ENCODE data around the gene GBA2.

The GBA2 gene

DNA sequence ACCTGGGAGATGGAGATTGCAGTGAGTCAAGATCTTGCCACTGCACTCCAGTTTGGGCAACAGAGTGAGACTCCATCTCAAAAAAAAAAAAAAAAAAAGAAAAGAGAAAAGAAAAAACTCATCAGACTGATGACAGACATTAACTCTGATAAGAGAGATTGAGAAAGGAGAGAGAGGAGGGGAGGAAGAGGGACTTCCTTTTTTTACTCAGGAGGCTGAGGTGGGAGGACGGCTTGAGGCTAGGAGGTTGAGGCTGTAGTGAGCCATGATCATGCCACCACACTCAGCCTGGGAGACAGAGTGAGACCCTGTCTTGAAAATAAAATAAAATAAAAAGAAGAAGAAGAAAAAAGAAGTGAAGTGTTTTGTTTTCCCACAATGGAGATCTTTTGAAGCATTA is 14.8 kb upstream of the GBA2 start:
- no peak for DNase-seq (ENCODE audit: low read depth)

GRCh38 chr9:35763181-35763580 is 14.2 kb upstream of the GBA2 start:
- DNase-seq (ENCODE audit: low read depth), result no peak

DNA sequence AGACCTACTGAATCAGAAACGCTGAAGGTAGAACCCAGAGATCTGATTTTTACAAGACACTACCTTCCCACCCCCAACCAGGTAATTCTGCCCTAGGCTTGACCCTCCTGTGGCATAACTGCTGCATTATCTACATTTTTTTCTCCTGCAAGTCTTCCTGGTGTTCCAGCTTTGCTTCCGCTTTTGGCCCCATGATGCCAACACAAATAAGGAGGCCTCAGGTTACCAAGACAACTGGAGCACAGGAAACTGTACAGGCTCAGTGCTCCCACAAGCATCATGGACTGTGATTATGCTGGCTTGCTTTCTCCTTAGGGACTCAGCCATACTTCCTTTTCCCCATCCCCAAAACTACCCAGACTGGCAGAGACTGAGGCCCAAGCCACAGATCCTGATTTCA is 11.6 kb upstream of the GBA2 start:
- DNase-seq (ENCODE audit: low read depth), result no peak

DNA sequence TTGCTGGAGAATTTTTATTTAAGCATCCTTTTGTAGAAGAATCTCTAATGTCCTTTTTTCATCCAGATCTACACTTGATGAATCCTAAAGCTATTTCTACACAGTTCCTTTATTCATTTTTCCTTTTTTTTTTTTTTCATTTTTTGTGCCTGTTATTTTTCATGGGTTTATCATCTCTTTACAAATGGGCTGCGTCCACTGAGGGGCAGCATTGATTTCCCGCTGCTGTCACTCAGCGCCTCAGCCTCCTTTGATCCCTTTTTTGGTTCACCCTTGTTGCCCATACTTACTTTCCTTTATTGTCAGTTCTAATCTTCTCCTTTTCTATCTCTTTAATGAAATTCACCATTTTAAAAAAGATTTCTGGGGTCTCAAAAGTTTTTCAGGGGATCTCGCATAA is 10.8 kb upstream of the GBA2 start:
- no peak for DNase-seq (ENCODE audit: low read depth)

- no peak for DNase-seq (ENCODE audit: low read depth)
Measured at GRCh38 chr9:35758475-35759050, 9.5 kb upstream of the GBA2 start.

DNA sequence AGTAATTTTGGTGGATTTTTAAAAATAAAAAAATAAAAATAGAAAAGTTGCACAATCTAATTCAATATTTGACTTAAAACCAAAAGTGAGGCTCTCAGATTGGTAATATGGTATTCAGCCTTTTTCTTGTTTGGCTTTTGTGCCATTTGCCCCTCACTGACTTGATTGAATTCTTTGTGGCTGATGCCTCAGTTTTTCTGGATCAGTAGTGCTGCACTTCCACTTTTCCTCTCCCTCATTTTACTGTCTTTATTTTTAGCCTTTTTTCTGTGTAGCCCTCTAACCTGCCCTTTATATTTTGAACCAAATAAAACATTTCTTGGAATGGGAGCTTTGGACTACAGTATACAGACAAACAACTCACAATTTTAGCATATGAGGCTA is 8.9 kb upstream of the GBA2 start:
- DNase-seq (ENCODE audit: low read depth), result no peak

DNA sequence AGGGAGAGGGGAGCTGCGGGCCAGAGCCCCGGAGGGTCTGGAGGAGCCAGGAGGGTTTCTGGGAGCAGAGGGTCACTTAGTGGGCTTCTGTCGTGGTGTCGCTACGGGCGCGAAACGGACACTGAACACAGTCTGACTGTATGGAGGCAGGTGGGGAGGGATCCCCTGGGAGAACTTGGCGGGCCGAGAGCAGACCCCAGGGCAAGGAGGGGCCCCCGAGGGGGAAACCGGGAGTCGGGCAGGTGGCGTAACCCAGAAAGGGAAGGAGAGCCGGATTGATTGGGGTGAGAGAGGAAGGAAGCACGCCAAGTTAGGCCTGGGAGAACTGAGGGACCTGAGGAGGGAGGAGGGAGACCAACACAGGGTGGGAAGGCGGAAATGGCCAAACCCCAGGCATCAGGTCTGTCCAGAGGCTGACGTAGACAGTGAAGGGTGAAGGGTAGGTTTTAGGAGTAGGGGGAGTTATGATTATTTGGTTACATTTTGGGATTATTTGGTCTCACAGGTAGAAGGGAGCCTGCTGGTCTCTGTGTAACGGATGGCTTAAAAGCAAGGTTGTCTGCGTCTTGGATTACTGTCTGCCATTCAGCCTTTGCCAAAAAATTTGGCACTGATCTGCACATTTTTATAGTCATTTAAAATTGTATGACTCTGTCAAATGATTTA is 8.3 kb upstream of the GBA2 start:
- no peak for DNase-seq (ENCODE audit: low read depth)

DNA sequence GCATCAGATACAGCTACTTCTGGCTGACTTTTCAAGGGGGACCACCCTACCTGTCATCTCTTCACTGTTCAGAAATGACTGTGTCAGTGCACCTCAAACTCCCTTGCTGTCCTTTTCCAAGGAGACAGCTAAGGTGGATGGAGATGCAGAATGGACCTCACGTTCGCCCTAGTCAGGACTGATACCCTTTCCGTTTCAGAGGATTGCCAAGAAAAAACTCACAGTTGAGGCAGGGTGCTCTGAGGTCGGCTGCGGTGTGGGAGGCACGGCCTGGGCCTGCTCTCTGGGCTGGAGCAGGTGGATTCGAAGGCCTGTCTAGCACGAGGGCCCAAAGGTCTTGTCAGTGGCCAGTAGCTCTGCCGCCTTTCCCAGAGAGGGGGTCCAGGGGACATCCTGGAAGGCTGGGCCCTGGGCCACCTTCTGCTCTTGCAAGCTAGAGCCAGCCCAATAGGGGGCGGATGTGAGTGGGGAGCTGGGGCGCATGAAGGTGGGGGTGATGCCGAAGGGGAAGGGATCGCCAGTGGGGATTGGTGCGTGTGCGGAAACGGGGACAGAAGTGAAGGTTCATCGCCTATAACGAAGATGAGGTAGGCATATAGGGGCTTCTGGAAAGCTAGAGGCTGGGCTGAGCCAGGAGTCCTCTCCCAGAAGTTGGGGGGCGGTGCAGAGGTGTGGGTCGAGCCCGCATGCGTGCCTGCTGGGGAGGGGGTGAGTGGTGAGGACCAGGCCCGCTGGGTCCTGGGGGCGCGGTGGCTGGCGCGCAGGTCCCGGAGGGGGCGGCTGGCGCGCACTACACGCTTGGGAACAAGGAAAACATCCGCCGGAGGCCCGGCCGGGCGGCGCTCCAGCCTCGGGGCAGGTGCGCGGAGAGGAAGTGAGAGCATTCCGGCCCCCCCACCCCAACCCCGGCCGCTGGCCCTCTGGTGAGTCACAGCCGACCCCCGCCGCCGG is 7.5 kb upstream of the GBA2 start:
- peak; percentile 66 for DNase-seq (ENCODE audit: low read depth)

GRCh38 chr9:35755071-35755470 is 6.0 kb upstream of the GBA2 start:
- no peak for DNase-seq (ENCODE audit: low read depth)

DNA sequence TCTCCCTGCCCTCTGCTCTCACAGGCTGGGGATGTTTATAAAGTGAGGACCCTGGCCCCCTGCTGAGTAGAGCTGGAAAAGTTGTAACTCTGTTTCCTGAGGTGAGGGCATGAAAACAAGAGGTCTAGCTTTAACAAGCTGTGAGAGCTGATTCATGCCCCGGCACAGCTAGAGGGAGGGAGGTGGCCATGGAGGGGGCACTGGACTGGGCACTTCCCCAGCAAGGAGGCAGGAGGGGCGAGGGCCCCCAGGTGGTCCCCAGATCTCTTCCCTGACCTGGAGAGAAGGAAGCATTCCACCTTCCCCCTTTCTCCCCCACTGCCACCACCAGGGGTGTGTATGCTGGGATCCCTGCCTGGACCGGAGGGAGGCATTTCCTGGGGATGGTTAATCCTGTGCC is 5.2 kb upstream of the GBA2 start, which contains the start of gene MSMP:
Gene MSMP (minus strand): TSS at position 13 of the 400 bp plus-strand sequence. CDS start 147 bp downstream, outside the sequence.
- no peak for DNase-seq (ENCODE audit: low read depth)

DNA sequence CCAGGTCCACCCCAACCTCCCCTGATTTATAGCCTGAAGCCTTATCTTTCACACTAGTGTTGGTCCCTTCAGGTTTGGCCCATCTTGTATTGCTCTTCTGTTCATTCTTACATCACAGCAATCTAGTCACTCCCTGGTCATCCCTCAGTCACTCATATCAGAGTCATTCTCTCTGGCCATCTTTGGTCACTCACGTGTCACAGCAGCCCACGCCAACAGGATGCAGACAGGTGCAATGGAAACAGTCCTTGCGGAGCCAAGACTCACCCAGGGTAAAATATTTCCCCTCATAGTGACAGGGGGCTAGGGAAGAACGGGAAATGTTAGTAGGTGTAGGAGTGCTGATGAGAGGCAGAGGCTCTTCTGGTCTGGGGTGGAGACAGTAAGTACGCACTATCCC is 4.4 kb upstream of the GBA2 start:
- no peak for DNase-seq (ENCODE audit: low read depth)

DNA sequence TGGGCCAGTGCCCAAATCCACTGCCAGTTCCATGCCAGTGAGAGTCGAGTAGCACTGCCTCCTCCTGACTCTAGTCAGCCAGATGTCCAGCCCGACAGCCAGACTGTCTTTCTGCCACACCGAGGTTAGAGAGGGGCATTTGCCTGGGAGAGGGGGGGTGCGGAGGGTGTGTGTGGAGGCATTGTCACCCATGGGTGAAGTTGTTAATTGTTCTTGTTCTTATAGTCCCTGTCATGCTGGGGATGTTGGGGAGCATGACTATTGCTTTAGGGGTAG is 1.2 kb upstream of the GBA2 start:
- no peak for DNase-seq (ENCODE audit: low read depth)

DNA sequence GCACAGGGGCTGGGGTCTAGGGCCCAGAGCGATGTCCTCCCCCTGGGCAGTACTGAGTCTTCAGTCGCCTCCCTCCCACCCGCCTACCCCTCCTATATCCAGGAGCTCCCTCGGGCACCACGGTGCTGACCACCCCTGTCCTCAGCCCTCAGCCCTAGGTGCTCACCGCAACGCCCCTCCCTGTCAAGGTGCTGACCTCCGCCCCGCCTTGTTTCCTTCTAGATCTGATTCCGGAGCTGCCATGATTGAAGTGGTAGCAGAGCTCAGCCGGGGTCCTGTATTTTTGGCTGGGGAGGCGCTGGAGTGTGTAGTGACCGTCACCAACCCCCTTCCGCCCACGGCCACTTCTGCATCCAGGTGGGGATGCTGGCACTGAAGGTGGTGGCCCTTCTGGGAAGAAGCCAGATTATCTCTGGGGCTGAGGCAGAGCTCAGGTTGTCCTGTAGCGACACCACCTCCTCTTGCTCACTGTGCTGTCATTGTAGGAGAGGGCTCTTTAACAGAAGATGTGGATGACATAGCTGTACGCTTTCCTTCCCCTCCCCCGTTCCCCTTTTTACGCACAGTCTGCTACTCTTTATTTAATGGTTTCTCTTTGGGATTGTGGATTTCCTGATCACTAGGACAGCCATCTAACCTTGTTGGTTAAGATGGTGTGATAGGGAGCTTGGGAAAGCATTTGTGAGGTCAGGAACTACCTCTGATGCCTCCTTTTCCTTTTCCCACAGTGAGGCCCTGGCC is 657 bp upstream of the GBA2 start:
- DNase-seq (ENCODE audit: low read depth), result no peak

- DNase-seq (ENCODE audit: low read depth), result no peak
Measured at GRCh38 chr9:35748242-35748857, 678 bp downstream of the GBA2 start.

DNA sequence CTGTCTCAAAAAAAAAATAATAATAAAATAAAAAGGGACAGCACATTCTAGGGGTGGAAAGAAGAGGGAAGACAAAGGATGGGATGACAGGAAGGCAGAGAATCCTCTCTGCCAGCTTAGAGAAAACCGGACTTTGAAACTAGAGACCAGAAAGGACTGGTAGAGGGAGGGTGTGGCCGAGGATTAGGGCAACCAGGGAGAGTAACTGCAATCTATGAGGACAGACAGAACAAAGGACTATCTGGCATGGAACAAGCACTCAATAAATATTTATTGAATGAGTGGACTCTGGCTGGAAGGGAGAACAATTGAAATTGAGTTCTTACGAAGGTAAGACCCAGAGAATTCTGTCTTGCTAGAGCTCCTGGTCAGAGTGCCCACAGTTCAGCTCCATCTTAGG is 2.4 kb downstream of the GBA2 start:
- DNase-seq (ENCODE audit: low read depth), result no peak

DNA sequence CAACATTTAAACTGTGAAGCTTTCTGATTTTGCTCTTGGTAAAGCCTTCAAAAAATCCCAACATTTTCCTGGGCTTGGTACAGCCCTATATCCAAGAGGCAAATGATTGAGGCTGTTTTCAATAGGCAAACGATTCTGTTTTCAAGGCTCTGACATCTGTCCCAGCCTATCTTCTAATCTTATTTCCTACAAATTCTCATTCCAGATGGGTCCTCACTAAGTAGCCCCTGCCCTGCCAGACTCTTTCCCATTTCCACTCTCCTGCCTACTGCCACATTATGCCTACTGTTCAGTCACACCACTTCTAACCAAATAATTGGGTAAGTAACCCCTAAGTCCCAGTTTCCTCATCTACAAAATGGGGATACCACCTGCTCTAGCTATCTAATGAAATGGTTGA is 3.5 kb downstream of the GBA2 start:
- no peak for DNase-seq (ENCODE audit: low read depth)

GRCh38 chr9:35743880-35744518 is 5.0 kb downstream of the GBA2 start:
- DNase-seq (ENCODE audit: low read depth), result no peak

DNA sequence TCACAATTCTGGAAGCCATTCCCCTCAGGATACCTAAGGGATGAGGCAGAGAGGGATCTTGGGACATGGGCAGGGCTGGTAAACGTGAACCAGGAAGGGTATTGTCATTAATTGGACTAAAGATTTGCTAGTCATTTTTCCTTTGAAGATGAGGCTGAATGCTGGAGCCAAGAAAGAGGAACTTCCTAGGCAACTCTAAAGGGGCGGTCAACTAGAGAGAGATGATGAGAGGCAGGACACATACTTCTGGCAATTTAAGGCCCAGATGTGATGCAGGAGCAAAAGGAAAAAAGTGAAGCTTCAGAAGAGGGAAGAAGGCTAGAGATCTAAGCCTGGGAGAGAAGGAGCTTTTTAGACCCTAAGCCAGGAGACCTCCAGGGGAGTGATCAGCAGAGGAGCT is 5.6 kb downstream of the GBA2 start:
- DNase-seq (ENCODE audit: low read depth), result no peak

DNA sequence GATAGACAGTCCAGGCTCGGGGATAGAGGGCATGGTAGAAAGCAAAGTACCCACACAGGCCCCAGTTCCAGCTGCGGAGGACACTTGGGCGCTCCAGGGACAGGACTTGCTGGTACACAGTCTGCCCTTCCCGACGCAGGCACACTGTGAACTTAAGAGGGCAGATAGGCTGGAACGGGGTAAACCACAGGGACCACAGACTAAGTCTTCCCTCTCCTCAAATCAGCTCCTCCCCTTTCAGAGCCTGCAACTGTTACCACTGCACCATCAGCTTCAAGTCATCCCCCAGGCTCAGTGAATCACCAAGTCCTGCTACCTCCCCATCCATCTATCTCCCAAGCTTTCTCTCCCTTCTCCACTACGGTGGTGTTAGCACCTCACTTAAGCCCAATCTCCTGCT is 7.3 kb downstream of the GBA2 start:
- DNase-seq (ENCODE audit: low read depth), result no peak

GRCh38 chr9:35740243-35740642 is 8.8 kb downstream of the GBA2 start:
- no peak for DNase-seq (ENCODE audit: low read depth)

GRCh38 chr9:35738924-35739323 is 10.1 kb downstream of the GBA2 start:
- no peak for DNase-seq (ENCODE audit: low read depth)

DNA sequence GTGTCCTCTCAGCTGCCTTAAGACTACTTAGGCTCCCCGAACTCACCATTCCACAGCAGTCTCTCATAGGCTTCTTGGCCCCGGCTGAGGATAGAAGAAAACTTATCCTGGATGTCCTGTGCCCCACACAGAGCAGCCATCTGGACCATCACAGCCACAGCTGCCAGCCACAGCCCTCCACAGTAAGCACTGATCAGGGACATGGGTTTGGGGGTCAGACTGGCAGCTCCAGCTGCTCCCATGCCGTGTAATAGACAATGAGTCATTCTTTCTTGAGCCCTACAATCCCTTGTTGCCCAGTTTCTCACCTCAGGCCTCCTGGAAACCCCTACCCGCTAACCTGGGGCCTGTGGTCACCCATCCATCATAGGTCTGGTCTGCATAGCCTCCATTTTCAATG is 10.8 kb downstream of the GBA2 start:
- no peak for DNase-seq (ENCODE audit: low read depth)
